GM21367 (cell line): ENCODE measurements around the gene HMGB3.
"Not testable (repeated sequence)": the region's sequence is repeated elsewhere in the genome, so short reads cannot be mapped to it uniquely, and the experiment has no call there.

Experiments
- ATAC-seq: cut with Tn5 transposase; IDR thresholded peaks from one replicate; pipeline ENCODE4 v1.9.1; 2021; ENCODE audit not compliant: unreplicated experiment

Gene HMGB3

DNA sequence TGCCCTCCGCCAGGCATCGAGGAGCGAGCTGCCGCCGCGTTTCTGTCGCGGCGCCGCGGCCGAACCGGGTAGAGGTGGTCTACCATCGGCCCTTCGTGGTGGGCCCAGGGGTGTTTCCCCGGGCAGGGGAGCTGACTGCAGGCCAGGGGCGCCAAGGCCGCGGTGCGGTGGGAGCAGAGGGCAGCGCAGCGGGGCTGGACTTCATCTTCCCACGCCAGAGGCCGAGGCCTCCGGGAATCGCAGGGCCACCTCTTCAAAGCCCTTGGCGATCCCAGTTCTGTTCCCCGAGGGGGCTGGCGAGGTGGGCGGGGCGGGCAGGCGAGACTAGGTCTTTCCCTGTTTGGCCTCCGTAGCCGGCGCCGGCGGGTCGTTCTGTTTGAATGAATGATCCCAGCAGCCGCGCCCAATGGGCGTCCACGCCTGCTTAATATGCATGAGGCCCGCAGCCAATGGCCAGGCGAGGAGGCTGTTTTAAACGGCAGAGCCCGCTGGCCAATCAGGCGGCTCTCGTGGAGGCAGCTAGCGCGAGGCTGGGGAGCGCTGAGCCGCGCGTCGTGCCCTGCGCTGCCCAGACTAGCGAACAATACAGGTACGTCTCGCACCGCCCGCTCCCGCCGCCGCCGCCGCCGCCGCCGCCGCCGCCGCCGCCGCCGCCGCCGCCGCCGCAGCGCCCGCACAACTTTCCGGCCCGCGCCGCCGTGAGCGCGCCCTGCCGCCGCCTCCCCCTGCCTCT, at the start of gene HMGB3:
Gene HMGB3, plus strand, starts transcription at position 548 of the 733 bp plus-strand sequence. CDS start 2,265 bp downstream, outside the sequence.
- ATAC-seq, result peak; percentile 98

DNA sequence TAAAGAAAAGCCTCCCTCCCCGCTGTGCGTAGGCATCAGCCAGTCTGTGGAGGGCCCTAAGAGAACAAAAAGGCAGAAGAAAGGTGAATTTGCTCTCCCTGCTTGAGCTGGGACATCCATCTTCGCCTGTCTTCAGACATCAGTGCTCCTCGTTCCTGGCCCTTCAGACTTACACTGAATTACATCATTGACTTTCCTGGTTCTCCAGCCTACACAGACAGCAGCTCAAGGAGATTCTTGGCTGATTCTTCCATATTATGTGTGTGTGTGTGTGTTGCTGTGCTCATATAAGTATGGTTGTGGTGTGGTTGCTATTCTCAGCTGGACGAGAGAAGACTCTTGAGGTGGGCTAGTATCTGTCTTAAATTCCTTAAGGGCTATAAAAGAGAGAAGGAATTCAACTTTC, 49.2 kb upstream of the HMGB3 start:
- ATAC-seq, result no peak

DNA sequence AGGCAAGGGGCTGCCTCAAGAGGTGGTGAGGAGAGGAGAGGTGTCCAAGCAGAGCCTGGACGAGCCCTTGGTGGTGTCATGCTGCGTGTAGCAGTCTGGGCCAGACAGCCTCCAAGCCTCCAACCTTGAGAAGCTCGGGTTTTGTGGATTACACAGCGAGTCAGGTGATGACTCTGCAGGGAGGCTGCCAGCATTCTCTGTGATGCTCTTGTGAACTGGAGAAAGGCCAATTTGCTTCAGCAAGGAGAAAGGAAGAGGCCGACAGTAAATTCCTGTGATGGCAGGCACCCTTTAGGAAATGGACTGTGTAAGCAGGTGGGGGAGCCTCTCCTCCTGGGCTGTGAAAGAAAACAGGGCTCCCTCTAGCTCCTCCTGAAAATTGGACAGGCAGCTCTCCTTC, 48.7 kb upstream of the HMGB3 start:
- ATAC-seq, result no peak

DNA sequence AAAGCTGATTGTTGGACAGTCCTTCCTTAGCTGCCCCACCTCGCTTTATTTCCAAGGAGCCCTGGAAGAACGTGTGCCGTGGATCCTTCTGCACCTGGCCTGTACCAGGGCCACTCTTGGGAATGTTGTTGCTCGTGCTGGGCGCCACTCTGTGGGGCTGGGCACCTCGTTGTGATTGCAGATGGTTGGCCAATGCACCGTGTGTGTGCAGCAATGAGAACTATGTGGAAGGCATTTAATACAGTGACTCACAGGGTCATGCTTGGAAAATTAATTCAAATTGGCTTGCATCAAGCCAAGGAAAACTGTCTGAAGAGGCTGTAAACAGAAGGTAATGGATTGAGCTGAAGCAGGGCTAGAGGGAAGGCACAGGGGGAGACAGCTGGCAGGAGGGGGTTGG, 47.7 kb upstream of the HMGB3 start:
- ATAC-seq, result no peak

DNA sequence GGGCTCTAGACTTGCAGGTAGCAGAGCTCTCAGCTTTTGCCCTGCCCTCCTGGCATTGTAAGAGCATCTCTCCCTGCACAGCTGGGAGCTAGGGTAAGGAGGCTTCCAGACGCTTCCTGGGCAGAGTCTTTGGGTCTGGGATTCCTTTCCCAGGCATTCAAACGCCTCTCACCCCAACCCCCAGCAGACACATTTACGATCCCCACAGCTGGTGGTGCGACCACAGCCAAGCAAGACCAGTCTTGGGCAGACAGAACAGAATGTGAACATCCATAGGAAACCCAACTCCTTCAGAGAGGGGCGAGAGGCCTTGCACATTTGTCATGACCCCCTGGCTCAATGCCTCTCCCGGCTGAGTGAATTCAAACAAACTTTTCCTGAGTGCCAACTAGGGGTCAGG, 46.6 kb upstream of the HMGB3 start:
- ATAC-seq, result no peak

DNA sequence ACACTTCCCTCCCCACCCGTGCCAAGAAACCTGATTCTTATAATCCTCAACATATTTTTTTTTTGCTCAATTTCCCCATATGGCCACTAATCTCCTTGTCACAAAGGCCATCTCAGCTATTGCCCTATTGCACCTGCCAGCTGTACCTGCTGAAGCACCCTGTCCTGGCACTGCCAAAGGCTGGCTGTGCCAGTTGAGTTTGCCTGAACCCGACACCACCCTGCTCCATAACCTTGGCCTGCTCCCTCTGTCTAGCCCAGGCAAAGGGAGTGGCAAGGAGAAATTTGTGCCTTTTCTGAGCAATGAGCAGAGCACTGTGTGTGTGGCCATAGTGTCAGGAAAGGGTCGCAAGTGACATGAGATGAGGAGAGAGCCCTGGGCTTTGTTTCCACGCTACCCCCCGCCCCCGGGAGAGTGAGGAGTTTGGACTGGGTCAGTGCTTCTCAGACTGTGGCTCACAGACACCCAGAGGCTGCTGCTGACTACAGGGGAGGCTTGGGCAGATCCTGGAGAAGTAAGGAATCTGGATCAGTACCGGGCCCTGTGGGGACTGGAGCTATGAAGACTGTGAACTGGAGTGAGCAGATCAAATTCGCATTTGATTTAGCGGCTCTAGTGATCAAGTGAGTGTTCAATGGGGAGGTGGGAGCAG, 42.2 kb upstream of the HMGB3 start:
- no peak for ATAC-seq

DNA sequence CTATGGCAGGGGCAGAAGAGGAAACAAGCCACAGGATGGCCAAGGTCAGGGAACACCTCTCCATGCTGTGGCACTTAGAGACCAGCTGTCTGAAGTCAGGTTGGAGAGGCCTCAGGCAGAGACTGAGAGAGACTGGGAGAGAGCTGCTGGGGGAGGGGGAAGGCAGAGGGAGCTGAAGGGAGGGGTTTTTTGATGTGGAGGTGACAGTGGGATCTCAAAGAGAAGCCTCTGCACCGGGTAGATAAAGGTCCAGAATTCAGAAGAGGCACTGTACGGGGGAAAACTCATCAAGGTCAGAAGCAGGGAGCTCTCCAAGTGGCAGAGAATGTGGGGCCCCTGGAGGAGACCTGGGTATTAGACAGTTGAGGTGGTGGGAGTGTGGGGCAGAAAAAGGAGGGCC, 41.6 kb upstream of the HMGB3 start:
- no peak for ATAC-seq

DNA sequence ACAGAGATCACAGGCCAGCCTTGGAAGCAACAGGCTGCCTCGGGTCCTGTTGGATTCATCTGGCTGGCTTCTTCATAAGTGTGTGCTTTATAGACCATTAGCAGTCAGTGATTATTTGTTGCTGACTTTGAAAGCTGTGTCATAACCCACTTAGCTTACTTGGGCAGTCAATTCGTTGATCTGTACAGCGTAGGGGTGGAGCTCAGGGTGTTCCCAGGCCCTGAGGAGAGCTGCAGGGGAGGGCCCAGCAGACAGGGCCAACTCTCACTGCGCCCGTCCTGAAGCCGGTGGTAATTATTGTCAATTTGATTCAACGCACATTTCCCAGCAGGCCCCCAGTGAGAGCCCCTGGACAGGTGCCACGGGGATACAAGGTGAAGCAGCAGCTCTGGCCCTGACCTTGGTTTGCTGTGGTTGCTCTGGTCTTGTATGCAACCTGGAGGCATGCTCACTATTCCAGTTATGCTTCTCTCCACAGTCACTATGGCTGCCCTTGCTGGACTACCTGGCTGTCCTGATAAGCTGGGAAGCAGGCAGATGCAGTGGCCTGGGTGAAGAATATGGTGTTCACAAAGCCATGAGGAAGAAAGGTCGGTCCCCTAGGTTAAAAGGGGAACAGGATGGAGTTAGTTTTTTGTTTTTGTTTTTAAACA, 40.1 kb upstream of the HMGB3 start:
- no peak for ATAC-seq

DNA sequence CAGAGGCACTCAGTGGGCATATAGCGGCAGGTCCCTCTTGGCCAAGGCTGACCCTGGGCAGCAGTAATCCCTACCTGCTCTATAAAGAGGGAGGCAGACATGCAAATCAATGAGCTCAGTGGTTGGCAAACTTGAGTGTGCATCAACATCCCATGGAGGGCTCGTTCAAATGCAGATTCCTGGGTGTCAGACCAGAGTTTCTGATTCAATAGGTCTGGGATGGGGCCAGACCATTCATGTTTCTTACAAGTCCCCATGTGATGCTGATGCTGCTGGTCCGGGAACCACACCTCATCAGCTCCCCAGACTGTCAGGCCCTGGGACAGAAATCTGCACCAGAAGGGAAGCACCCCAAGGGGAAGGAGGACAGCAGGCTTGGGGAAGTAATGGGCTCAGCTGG, 38.9 kb upstream of the HMGB3 start:
- no peak for ATAC-seq

DNA sequence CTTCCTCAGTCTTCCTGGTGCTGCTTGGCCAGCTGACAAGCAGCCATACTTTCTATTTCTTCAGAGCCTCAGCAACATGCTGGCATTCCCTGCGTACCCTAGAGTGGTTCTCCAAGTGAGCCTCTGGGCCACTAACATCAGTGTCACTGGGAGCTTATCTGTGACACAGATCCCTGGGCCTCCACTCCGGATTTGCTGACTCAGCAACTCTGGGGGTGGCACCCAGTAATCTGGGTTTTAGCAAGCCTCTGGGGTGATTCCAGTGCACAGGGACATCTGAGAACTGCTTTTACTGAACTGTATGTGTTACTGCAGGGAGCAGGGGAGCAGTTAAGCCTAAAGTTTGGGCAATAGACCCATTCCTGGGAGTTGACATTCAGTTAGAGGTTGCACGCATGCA, 28.2 kb upstream of the HMGB3 start:
- no peak for ATAC-seq

DNA sequence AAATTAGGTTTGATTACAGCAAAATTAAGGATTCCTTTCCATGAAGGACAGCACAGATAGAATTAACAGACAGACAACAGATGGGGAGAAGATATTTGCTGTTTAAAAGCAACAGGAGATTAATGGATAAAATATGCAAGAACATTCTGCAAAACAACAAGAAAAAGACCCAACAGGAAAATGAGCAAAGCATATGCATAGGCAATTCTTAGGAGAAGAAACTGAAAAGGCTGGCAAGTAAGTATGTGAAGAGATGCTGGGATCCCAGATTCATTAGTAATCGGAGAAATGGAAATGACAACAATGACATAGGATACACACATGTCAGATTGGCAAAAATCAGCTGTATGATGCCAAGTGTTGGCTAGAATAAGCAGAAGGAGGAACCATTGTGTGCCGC, 27.5 kb upstream of the HMGB3 start:
- ATAC-seq, result no peak

DNA sequence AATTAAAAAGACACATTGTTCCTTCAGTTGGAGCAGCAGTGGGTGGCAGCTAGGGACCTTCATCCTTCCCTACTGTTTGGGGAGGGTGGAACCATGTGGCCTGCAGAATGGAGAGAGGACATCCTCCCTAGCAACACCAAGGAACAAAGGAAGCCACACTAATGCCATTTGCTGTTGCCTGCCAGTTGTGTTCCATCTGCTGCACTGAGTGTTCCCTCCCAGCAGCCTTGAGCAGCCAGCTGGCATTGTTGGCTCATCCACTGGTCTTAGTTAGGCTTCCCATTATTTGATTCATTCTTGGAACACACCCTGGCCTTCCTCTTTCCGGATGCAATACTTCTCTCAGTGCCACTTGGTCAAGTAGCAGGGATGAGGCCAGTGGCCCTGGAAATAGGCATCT, 25.0 kb upstream of the HMGB3 start:
- no peak for ATAC-seq

DNA sequence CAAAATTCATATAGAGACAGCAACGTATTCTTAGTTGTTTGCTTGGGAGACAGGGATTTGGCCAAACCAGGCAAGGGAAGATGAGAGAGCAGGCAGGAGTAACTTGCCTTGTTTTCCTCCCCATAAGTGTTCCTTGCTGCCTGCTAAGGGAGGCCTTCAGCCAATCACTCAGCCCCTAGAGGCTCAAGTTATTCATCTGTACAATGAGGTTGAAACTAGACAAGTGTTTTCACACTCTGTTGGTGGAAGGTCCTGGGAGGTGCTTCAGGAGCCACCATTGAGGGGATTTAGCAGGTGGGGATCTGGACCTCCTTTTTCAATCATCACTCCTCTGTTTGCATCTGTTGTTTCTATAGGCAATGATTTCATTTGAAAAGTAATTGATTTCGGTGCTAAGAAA, 23.6 kb upstream of the HMGB3 start:
- no peak for ATAC-seq

DNA sequence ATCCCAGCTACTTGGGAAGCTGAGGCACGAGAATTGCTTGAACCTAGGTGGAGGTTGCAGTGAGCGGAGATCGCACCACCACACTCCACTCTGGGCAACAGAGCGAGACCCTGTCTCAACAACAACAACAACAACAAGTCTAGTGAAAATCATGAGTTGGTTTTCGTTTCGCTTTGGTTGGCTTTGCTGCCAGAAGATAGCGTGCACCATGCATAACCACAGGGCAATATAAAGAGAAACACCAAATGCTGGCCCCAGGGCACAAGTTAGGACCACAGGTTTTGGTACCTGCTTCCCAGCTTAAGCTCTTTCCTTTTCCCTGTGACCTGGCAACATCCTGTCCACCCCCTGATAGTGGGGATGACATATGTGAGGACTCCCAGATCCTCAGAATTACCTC, 21.5 kb upstream of the HMGB3 start:
- ATAC-seq, result no peak

DNA sequence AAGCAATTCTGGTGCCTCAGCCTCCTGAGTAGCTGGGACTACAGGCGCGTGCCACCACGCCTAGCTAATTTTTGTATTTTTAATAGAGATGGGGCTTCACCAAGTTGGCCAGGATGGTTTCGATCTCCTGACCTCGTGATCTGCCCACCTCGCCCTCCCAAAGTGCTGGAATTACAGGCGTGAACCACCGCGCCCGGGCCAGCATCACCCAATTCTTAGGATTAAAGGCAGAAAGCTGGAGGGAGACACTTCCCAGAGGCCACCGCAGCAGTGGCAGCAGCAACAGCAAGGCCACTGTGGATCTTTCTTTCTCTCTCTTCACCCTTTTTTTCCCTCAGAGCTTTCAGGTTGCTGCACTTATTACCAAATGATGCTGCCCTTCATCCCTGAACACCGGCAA, 18.7 kb upstream of the HMGB3 start:
- not testable (repeated sequence) for ATAC-seq

DNA sequence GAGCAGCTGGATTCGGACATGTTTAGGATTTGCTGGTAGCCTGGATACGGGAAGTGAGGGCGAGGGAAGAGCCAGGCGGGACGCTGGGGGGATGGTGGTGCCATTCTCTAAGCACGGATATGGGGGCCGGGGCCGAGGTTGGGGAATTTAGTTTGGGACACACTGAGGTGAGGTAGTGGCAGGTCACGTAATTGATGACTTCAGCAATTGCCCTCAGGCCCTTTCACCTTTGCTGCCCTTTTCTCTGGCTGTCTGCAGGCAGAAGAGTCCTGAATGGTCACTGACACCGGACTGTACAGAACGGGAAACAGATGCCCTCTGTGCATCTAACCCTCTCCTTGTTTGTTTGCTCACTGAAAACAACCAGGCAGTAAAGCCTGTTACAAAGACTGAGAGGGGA, 16.9 kb upstream of the HMGB3 start:
- no peak for ATAC-seq

DNA sequence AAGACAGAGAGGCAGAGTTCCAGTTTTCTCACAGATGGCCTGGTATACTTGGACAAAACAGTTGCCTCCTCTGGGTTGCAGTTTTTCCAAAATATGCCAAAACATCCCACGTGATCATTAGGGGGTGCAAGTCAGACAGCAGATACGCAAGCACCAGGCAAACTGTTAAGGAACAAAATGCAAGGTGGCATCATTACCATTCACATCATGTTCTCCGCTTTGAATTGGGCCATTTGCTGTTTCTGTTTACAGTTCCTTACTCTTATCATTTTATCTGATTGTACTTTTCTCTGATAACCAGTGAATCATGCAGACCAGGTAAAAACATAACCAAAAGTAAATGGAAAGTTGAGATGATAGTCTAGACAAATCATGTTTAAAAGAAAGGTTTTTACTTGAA, 16.4 kb upstream of the HMGB3 start:
- no peak for ATAC-seq

DNA sequence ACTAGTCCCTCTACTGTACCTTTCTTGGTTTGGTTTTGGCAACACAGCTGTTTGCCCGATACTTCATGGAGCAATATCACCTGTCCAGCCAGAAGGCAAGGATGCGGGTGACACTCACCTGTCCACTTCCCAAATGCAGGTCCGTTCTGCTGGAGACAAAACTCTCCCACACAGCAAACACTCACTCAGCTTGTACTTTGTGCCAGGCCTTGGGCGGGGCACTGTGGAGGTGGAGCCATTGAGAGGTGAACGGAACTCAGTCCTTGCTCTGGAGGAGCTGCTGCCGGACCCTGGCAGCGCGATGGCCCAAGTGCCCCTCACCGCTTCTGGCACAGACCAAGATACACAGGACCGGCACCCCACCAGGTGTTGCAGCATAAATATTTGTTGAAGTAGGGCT, 15.3 kb upstream of the HMGB3 start:
- no peak for ATAC-seq

DNA sequence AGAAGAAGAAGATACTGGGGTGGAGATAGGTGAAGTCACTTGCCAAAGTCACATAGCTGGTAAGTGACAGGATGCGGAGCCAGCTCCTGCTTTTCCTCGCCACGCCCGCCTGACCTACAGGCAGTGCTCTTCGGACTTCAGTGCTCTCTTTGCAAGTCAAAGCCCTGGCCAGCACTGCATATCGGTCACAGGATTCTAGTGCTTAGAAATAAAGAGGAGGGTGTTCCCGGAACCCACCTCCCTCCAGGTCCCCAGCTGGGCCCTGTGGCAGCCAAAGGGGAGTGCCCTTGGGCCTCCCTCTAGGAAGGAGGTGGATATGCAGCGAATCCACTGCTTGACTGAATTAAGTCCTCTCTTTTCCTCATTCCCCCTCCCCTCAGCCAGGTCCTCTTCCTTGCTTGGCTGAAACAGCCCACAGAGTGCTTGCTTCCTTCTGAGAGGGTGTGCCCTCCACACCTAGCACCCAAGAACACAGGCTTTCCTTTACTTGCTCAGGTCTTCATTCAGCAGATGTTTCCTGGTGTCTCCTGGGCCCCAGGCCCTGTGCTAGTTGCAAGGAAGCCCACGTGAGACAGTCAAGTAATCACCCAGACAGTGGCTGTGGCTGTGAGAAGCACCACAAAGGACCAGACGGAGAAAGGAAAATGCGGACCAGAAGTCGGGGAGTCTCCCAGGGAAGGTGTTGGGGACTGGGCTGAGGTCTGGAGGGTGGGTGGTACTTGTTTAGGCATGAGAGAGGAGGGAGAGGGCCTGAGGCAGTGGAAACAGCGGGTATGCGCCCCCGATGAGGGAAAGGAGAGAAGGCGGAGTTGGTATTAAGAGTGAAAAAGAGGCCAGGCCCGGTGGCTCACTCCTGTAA, 14.0 kb upstream of the HMGB3 start:
- no peak for ATAC-seq

DNA sequence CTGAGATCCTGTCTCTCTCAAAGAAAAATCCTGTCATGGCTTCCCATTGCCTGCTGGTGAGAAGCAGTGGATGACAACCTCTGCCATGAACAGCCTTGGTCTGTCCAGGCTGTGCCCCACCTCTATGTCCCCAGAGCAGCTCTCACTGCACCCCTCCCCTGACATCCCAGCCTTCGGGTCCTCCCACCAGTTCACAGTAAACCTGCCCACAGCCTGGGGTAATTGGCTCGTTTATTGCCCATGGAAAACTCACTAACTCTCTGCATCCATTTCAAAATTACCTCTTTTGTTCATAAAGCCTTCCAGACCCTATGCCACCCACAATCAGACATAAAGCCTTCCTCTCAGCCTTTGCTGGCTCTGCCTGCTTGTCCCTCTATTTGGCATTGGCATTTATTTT, 10.7 kb upstream of the HMGB3 start:
- no peak for ATAC-seq

DNA sequence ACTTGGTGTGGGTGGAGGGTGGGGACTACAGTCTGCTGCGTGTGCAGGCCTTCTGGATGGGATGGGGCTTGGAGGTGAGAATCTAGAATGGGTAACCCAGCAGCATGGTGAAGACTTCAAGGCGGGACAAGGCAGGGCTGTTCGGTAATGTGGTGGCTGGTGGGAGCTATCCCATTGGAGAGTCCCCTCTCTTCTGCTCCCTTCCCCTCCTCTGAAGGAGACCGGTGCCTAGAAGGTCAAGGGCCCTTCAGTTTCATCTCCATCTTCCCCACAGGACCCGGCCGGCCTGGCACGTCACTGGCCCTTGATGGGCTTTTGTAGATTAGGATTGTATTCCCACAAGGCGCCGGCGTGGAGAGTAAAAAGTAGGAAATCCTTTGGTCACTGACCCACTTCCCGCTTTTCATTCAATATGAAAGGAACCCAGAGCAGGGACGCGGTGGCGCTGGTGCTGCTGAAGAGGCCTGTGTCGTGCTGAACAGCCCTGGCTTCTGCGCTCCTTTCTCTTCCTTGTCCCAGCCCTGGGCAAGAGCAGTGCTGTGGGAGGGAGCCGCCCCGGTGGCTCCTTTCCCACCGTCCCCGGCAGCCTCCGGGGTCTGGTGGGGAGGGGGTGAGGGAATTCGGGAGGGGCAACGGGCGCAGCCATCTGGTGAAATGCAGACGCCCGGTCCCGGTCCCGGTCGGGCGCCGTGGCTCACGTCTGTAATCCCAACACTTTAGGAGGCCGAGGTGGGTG, 7.3 kb upstream of the HMGB3 start:
- no peak for ATAC-seq
